GM12878 (cell line): ENCODE data around the gene GRAMD1C.

Experiments
- BMI1 ChIP-seq: fragments of 450-650 bp; IDR thresholded peaks from 2 replicates; pipeline ENCODE4 v1.6.1; 2016; ENCODE audit warnings: mild to moderate bottlenecking, moderate library complexity, borderline replicate concordance
- CTCF ChIP-seq, 3 experiments: IDR thresholded peaks in 2 of 3; conservative IDR thresholded peaks in 1 of 3; 2 replicates each; pipeline ENCODE4 v1.5.1; 2011; ENCODE audit warnings: low read depth in 3 of 3, low read length in 3 of 3, mild to moderate bottlenecking in 3 of 3, control low read depth in 2 of 3, moderate library complexity in 2 of 3, inconsistent platforms in 1 of 3, mixed read lengths in 1 of 3; ENCODE audit not compliant: control insufficient read depth in 2 of 3, insufficient read depth in 1 of 3; ENCODE audit errors: extremely low read depth in 1 of 3
- EZH2 ChIP-seq: IDR thresholded peaks from 2 replicates; pipeline ENCODE4 v1.6.1; 2012; ENCODE audit warnings: low read depth, mild to moderate bottlenecking, control low read depth, inconsistent platforms, low read length, borderline replicate concordance; ENCODE audit not compliant: control insufficient read depth
- JUND ChIP-seq: IDR thresholded peaks from 2 replicates; pipeline ENCODE4 v1.6.1; 2012; ENCODE audit warnings: low read depth, mild to moderate bottlenecking, low read length, improper control_type of control experiment, moderate library complexity
- RB1 ChIP-seq: fragments of 450-650 bp; formaldehyde crosslinking; IDR thresholded peaks from 2 replicates; pipeline ENCODE4 v1.6.1; 2017; ENCODE audit warnings: mild to moderate bottlenecking, borderline replicate concordance
- SIX5 ChIP-seq: IDR thresholded peaks from 2 replicates; pipeline ENCODE4 v1.6.1; 2011; ENCODE audit warnings: mild to moderate bottlenecking, low read depth, low read length, moderate library complexity; ENCODE audit not compliant: severe bottlenecking
- SMC3 ChIP-seq: IDR thresholded peaks from 2 replicates; pipeline ENCODE4 v1.6.1; 2011; ENCODE audit warnings: low read length, improper control_type of control experiment, borderline replicate concordance
- TBL1XR1 ChIP-seq: IDR thresholded peaks from 2 replicates; pipeline ENCODE4 v1.6.1; 2012; ENCODE audit warnings: low read depth, low read length, improper control_type of control experiment
- USF1 ChIP-seq: IDR thresholded peaks from 2 replicates; pipeline ENCODE4 v1.6.1; 2011; ENCODE audit warnings: borderline replicate concordance, low read depth, mild to moderate bottlenecking, moderate library complexity, mixed read lengths, low read length; ENCODE audit not compliant: insufficient read depth; ENCODE audit errors: extremely low read length
- ZBED1 ChIP-seq: IDR thresholded peaks from 2 replicates; pipeline ENCODE4 v1.6.1; 2016; ENCODE audit warnings: borderline replicate concordance

- no peak for TF ChIP-seq SMC3
- no peak for TF ChIP-seq BMI1
- TF ChIP-seq USF1, result no peak
- no peak for TF ChIP-seq EZH2
- TF ChIP-seq CTCF (IDR thresholded peaks at IDR 0.05 in 2 of 3, conservative IDR thresholded peaks at IDR 0.05 in 1 of 3; ENCODE audit: control insufficient read depth in 2 of 3, extremely low read depth in 1 of 3, insufficient read depth in 1 of 3, low read depth in 3 of 3, low read length in 3 of 3), result no peak
- no peak for TF ChIP-seq TBL1XR1
- TF ChIP-seq JUND, result no peak
- TF ChIP-seq RB1, result no peak
- TF ChIP-seq SIX5, result no peak
- TF ChIP-seq ZBED1, result no peak
Observed at GRCh38 chr3:113885050-113885449, 46.5 kb downstream of the GRAMD1C start.
